NCI-H460 (cell line): ENCODE measurements around the gene LEF1. TPM values are rescaled to one million over a fixed set of nuclear protein-coding genes. Genes with fewer than 3 reads are reported as not detected.

ENCODE experiments used
- DNase-seq: peaks from one replicate; pipeline ENCODE4 v3.0.0-alpha.2; 2016; ENCODE audit warnings: low read depth; ENCODE audit errors: extremely low read depth
- total RNA-seq: library from RNA; depleted of rRNA; stranded (reverse); fragments of >200 nt; shearing (Covaris generic); gene quantifications from 2 replicates; pipeline ENCODE4 v1.2.3, GENCODE V29; 2014

LEF1 gene
- total RNA-seq, 1 experiment from 2014 or later = 0.69 TPM

GRCh38 chr4:108152980-108153379, 15.8 kb downstream of the LEF1 start:
- DNase-seq = no peak

DNA sequence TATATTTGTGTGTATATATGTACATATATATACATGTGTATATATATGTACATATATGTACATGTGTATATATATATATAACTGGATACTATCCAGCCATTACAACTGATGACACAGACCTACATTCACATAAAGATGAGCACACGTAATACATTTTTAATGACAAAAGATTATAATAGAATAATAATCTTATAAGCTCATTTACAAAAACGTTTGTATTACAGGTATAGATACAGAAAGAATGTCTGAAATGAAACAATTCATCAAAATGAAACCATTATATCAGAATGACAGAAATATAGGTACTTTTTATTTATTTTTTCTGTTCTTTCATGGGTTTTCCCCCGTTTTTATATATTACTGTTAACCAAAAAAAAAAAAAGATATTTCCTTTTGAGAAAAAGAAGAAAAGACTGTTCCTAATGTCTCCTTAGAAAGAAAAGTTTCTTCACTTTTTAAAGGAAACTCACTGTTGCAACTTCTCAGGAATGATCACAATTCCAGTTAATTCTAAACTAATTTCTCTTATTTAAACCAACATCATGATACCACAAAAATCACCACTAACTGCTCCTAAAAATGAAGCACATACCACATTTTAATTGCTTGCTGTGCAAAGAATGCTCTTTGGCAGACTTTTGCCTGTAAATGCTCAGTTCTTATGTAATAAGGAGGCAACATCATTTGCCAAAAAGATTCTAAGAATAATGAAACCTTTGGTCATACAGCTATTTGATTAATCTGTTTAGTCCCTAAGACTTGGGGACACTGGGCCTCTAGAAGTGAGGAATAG, 18.9 kb downstream of the LEF1 start:
- no peak for DNase-seq

- no peak for DNase-seq
These were observed 20.4 kb downstream of the LEF1 start for GRCh38 chr4:108148316-108148715.

DNA sequence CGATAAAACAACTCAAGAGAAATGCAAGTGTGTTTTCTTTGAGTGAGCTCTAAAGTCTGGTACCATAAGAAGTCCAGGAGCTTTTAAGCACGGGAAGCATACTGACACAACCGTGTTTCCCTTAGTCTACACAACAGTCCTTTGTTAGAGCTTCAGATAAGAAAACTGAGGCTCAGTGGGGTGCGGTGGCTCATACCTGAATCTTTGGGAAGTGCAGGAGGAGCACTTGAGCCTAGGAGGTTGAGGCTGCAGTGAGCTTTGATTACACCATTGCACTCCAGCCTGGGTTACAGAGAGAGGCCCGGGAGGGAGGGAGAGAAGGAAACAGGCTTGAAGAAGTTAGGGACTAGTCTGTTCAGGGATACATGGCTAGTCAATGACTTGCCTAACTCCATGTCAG, 21.9 kb downstream of the LEF1 start:
- no peak for DNase-seq

- no peak for DNase-seq
These were observed 22.4 kb downstream of the LEF1 start for GRCh38 chr4:108146336-108146735.

GRCh38 chr4:108144451-108144850, 24.3 kb downstream of the LEF1 start:
- DNase-seq = no peak

DNA sequence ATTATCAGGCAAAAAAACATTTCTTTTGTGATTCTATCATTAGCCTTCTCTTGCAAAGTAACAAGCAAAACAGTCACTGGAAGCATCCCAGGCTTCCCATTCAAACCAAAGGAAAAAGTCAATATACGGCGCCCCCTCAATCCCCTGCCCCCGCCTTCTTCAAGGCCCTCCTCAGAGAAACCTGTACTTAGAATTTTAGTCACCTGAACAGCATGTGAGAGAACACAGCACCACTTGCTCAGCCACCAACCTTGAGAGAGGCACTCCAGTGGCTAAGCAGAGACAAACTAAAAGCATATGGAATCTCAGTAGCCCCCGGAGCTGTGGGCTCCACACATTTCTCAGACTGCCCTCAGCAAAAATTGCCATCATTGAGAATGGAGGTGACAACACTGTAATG, 25.2 kb downstream of the LEF1 start:
- DNase-seq = no peak

GRCh38 chr4:108142870-108143269, 25.9 kb downstream of the LEF1 start:
- DNase-seq = no peak

DNA sequence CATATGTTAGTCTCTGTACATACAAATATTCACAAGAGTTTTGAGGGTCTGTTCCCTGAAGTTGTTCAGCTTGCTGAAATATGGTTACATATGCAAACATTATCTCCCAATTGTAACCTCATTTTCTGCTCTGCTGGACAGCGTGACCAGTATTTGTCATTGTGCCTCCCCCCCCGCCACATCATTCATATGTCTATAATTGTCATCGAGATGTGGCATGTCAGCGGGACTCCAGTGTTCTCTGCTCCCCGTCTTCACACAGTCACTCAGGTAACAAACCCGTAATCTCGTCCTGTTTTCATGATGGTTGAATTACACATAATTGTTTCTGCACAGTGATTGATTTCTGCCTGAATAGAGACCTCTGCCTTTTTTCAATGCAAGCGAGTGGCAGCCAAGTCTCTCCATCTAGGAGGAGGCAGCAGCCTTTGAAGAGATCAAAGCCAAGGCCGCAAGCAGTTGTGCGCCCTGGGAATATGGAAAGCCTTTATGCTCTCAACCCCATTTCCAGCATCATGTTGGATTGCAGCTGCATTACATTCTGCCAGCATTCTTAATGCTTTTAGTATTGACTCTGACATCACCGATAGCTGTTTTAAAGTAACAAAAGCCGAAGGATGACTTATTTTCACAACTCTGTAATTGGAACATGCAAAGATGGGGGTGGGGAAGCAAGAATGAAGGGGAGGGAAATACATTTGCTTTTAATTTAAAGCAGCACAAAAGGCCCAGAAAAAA, 27.4 kb downstream of the LEF1 start:
- no peak for DNase-seq

- DNase-seq = no peak
These were observed 28.4 kb downstream of the LEF1 start for GRCh38 chr4:108140328-108140727.

- DNase-seq = no peak
These were observed 29.6 kb downstream of the LEF1 start for GRCh38 chr4:108139089-108139488.

- no peak for DNase-seq
These were observed 33.1 kb downstream of the LEF1 start for GRCh38 chr4:108135549-108136209.

DNA sequence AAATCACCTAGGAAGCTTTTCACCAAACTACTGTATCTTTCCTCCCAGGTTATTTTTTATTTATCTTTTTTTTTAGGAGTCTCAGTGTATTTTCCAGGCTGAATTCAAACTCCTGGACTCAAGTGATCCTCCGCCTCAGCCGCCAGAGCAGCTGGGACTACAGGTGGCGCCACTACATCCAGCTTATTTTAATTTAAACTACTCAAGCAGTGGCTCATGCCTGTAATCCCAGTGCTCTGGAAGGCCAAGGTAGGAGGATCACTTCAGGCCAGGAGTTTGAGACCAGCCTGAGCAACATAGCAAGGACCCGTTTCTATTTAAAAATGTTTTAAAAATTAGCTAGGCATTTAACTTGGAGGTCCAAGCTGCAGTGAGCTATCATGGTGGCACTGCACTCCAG, 37.8 kb downstream of the LEF1 start:
- DNase-seq = no peak

- DNase-seq = no peak
These were observed 39.5 kb downstream of the LEF1 start for GRCh38 chr4:108129196-108129595.

- DNase-seq = no peak
These were observed 41.9 kb downstream of the LEF1 start for GRCh38 chr4:108126806-108127205.

DNA sequence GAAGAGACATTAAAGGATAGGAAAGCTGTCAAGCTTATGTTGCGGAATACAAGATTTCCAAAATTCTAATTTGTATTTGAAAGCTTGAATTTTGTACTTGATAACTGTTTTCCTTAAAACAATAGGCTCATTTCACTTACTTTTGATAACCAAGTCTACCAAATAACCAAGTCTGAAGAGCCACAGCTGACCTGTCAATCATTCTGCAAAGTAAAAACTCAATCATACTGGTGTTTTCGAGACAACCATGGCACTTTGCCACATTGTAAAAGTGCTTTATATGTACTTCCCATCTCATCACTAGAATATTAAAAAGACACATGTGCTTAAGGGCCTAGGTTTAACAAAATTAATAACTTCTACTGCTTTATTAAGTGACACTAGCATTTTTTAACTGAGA, 47.9 kb downstream of the LEF1 start:
- no peak for DNase-seq

- no peak for DNase-seq
These were observed 49.4 kb downstream of the LEF1 start for GRCh38 chr4:108119199-108119800.

GRCh38 chr4:108118505-108118904, 50.2 kb downstream of the LEF1 start:
- no peak for DNase-seq

DNA sequence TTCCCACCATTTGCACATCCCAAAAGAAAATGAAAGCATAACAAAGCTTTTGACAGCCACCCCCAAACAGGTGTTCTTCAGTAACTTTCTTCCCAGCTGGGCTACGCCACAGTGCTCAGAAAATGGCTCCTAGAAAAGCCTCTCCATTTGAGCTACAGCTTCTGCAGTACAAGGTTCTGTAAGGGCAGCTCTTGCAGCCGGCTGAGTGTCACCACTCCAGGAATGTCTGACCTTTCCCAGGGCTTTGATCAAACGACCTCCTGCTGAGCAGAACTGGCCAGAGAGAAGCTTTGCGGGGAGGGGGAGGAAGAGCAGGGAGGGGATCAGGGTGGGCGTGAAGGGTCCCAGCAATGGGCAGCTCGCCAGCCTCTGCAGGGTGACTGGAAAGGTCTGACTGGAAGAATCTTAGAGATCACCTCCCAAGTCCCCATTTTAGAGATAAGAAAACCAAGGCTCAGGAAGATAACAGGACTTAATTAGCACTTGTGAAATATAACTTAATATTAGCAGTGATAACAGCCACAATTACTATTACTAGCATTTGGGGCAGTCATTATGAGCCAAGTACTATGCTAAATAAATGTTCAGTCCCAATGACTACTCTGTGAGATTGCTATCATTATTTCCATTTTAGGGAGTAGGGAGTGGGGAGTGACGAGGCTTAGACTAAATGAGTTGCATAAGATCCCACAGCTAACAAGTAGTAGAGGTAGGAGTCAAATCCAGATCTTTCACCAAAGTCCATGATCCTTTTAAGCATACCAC, 51.1 kb downstream of the LEF1 start:
- no peak for DNase-seq

DNA sequence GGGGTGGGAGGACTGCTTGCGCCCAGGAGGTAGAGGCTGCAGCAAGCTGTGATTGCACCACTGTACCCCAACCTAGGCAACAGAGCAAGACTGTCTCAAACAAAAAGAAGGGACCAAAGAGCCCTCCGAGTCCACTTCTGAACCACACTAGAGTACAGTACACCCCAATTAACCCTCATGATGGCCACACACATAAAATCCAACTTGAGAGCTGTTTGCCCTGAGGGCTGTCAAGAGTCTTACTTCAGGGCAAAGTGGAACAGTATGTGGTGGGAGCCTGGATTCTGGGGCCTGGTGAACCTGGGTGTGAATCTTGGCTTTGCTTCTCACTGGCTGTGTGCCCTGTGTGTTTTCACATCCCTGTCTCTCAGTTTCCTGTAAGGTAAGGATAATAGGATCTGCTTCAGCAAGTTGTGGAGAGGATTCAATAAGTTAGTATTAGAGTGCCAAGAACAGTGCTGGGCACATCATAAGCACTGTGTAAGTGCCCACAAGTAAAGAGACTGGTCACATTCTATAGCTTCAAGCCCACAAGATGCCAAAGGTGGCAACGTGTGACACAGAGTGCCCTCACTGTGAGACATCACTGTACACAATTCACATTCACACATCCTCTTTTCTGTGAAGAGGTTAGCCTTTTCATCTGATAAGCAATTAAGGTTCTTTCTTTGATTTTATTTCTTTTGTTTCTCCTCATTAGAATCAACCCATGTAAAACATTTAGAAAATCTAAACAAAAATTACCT, 52.1 kb downstream of the LEF1 start:
- no peak for DNase-seq
